T-cell (primary cell): ENCODE measurements around the gene VPS4B. TPM values are rescaled to one million over a fixed set of nuclear protein-coding genes. Genes with fewer than 3 reads are reported as not detected.

Source experiments
- ATAC-seq, 4 experiments: fragments of 200-7000 bp in 3 of 4; fragments of 150-1000 bp in 1 of 4; cut with Tn5 transposase; replicated peaks in 1 of 4; 1 replicate in 3 of 4; 2 replicates in 1 of 4; pipeline ENCODE4 v1.10.0; 2021; ENCODE audit warnings: moderate library complexity in 3 of 4, mild to moderate bottlenecking in 2 of 4, moderate number of reproducible peaks in 1 of 4
- CTCF ChIA-PET, 2 donors: fragments of 300-600 bp; sonication (Branson Sonifier 250); formaldehyde crosslinking; loops; one replicate each; lab custom pipeline; 2022; ENCODE audit warnings: antibody characterized with exemption in 2 of 2; lab: Charles Lee
- POLR2A ChIA-PET, 2 donors: fragments of 300-600 bp; sonication (Branson Sonifier 250); formaldehyde crosslinking; loops; one replicate each; lab custom pipeline; 2022; ENCODE audit warnings: antibody characterized with exemption in 2 of 2; lab: Charles Lee
- DNase-seq, 35 experiments: peaks; one replicate each; pipeline versions ENCODE4 v3.0.0 to v3.0.0-alpha.2; 2013 to 2023
- H3K27ac ChIP-seq: one replicate; pipeline ENCODE4 v1.5.1; 2013; ENCODE audit warnings: low read length
- H3K27me3 ChIP-seq, 2 experiments: replicated peaks in 1 of 2; 1 replicate in 1 of 2; 2 replicates in 1 of 2; pipeline versions ENCODE4 v1.6.1 to v1.7.0; 2013; ENCODE audit warnings: low read length in 1 of 2, mixed read lengths in 1 of 2; ENCODE audit not compliant: control insufficient read depth in 2 of 2, insufficient read depth in 2 of 2; ENCODE audit errors: extremely low read depth in 1 of 2
- H3K36me3 ChIP-seq, 2 donors: 1 replicate in 1 of 2; 2 replicates in 1 of 2; pipeline versions ENCODE4 v1.6.1 to v1.7.0; 2013; ENCODE audit warnings: low read length in 1 of 2; ENCODE audit not compliant: control insufficient read depth in 2 of 2, insufficient read depth in 1 of 2; ENCODE audit errors: extremely low read depth in 1 of 2
- H3K4me1 ChIP-seq, 2 experiments: 1 replicate in 1 of 2; 2 replicates in 1 of 2; pipeline versions ENCODE4 v1.6.1 to v1.7.0; 2013; ENCODE audit warnings: low read length in 2 of 2, mixed read lengths in 1 of 2; ENCODE audit not compliant: insufficient read depth in 2 of 2, control insufficient read depth in 1 of 2; ENCODE audit errors: extremely low read depth in 1 of 2
- H3K4me3 ChIP-seq, 2 donors: 1 replicate in 1 of 2; 2 replicates in 1 of 2; pipeline versions ENCODE4 v1.5.1 to v1.7.0; 2013; ENCODE audit warnings: mild to moderate bottlenecking in 2 of 2, low read length in 1 of 2, moderate library complexity in 1 of 2; ENCODE audit not compliant: control insufficient read depth in 1 of 2; ENCODE audit errors: extremely low read depth in 1 of 2
- H3K9me3 ChIP-seq: 2 replicates; pipeline ENCODE4 v1.7.0; 2013
- H3K27ac Mint-ChIP-seq, 2 donors: one replicate each; pipeline ENCODE4 v1.8.0; 2020 to 2021; ENCODE audit warnings: mild to moderate bottlenecking in 2 of 2, mixed read lengths in 2 of 2
- H3K27me3 Mint-ChIP-seq, 2 donors: one replicate each; pipeline ENCODE4 v1.8.0; 2021 to 2022; ENCODE audit warnings: mixed read lengths in 2 of 2
- H3K36me3 Mint-ChIP-seq: one replicate; pipeline ENCODE4 v1.8.0; 2021; ENCODE audit warnings: mixed read lengths
- H3K4me1 Mint-ChIP-seq, 3 donors: one replicate each; pipeline ENCODE4 v1.8.0; 2020 to 2022; ENCODE audit warnings: mixed read lengths in 3 of 3, mild to moderate bottlenecking in 1 of 3
- H3K4me3 Mint-ChIP-seq, 3 donors: one replicate each; pipeline ENCODE4 v1.8.0; 2020 to 2022; ENCODE audit warnings: mild to moderate bottlenecking in 3 of 3, mixed read lengths in 3 of 3, moderate library complexity in 3 of 3
- H3K9me3 Mint-ChIP-seq, 3 donors: one replicate each; pipeline ENCODE4 v1.8.0; 2020 to 2022; ENCODE audit warnings: mixed read lengths in 3 of 3
- WGBS: methylation state at CpG from one replicate; pipeline ENCODE4 v1.1.5; 2013; ENCODE audit warnings: missing lambda C conversion rate; ENCODE audit not compliant: insufficient coverage; 5-methylcytosine and 5-hydroxymethylcytosine counted together
- total RNA-seq, 35 experiments: library from RNA in 6 of 35; stranded (reverse) in 6 of 35; fragments of 120-200 nt in 1 of 35; gene quantifications; one replicate each; pipeline versions ENCODE4 v1.2.1 to v1.2.4 and lab custom pipeline; 2013 to 2026

VPS4B gene
- total RNA-seq, 5 donors from 2014 or later (not counting 1 experiment from before 2014, with no cell fraction given), result 64.2 to 88.7 (median 77.6) TPM

GRCh38 chr18:63342206-63342605 lies 80.1 kb downstream of the VPS4B start:
- Histone ChIP-seq H3K36me3 (peaks cover 5 to 45% of the 10 kb centered on the region in 2 donors), H3K4me1 (no peaks in the 10 kb centered on the region), H3K27me3 (no peaks in the 10 kb centered on the region), H3K4me3 (no peak overlapping the region), H3K9me3 (no peaks in the 10 kb centered on the region), H3K27ac (no peak overlapping the region)
- H3K27me3 Mint-ChIP-seq, result no peaks in the 10 kb centered on the region
- peak in 13 of 35 experiments; percentile 15 to 52 (median 26) for DNase-seq
- H3K4me1 Mint-ChIP-seq, result peaks cover 2 to 14% (median 4%) of the 10 kb centered on the region in 3 donors
- H3K9me3 Mint-ChIP-seq, result no peaks in the 10 kb centered on the region
- H3K4me3 Mint-ChIP-seq, result no peak overlapping the region
- H3K27ac Mint-ChIP-seq, result no peak overlapping the region
- CTCF ChIA-PET, result interaction anchor here (0.6 to 2.7 kb wide), 9 partner anchors 25 to 330 kb away, joined by 3 to 17 read pairs (median 4); no protein-coding TSS in a partner anchor
- H3K36me3 Mint-ChIP-seq, result peaks cover 51% of the 10 kb centered on the region
- 45% methylated on average over 5 of the region's 5 CpGs for WGBS
- ATAC-seq, result peak in 2 of 4 experiments; percentile 57 to 63
- POLR2A ChIA-PET, result interaction anchor here in 1 of 2 donors (0.6 kb wide), 1 partner anchor 23 kb away, joined by 3 read pairs; no protein-coding TSS in a partner anchor

GRCh38 chr18:63339920-63340484 lies 82.3 kb downstream of the VPS4B start:
- peak in 28 of 35 experiments; percentile 7 to 75 (median 42) for DNase-seq
- no peak overlapping the region for H3K27ac Mint-ChIP-seq
- POLR2A ChIA-PET, result no interaction called here

More at GRCh38 chr18:63339920-63340484, 82.3 kb downstream of the VPS4B start:
- Histone ChIP-seq H3K36me3 (peaks cover 6 to 41% of the 10 kb centered on the region in 2 donors), H3K4me1 (no peaks in the 10 kb centered on the region), H3K27me3 (no peaks in the 10 kb centered on the region), H3K9me3 (no peaks in the 10 kb centered on the region), H3K4me3 (no peak overlapping the region), H3K27ac (no peak overlapping the region)
- peaks cover 49% of the 10 kb centered on the region for H3K36me3 Mint-ChIP-seq
- 0% methylated on average over 1 of the region's 4 CpGs for WGBS
- no peaks in the 10 kb centered on the region for H3K27me3 Mint-ChIP-seq
- no peak overlapping the region for H3K4me3 Mint-ChIP-seq
- CTCF ChIA-PET, result interaction anchor here (0.5 to 2.7 kb wide), 14 partner anchors 12 to 734 kb away, joined by 3 to 17 read pairs (median 4); partner anchors contain the start of gene PHLPP1 (in 2 of the 2)
- ATAC-seq, result peak in 2 of 4 experiments; percentile 52 to 82
- H3K9me3 Mint-ChIP-seq, result no peaks in the 10 kb centered on the region
- H3K4me1 Mint-ChIP-seq, result peaks cover 2 to 10% (median 4%) of the 10 kb centered on the region in 3 donors

Other genes with a start within 250 kb of the VPS4B start
- gene BCL2, start 102.7 kb downstream of the VPS4B start, total RNA-seq, result 100 to 1,000 TPM; 113 to 201 (median 123) TPM
- 10 to 100 TPM; 25.2 to 69.1 (median 56.3) TPM for gene KDSR, start 55.3 kb downstream of the VPS4B start, total RNA-seq
- not detected for gene SERPINB5, start 54.5 kb upstream of the VPS4B start, total RNA-seq
- not detected for gene SERPINB12, start 119.9 kb upstream of the VPS4B start, total RNA-seq
- gene SERPINB13, start 164.9 kb upstream of the VPS4B start, total RNA-seq, result not detected
- gene SERPINB4, start 221.8 kb upstream of the VPS4B start, total RNA-seq, result not detected
- gene SERPINB3, start 239.4 kb upstream of the VPS4B start, total RNA-seq, result not detected